H1 (cell line): ENCODE results near the gene MIPOL1. TPM values are rescaled to one million over a fixed set of nuclear protein-coding genes. Genes with fewer than 3 reads are reported as not detected.
"Not testable (repeated sequence)": the region's sequence is repeated elsewhere in the genome, so short reads cannot be mapped to it uniquely, and the experiment has no call there.

Experiments
- CTCF ChIA-PET: fragments of 300-600 bp; sonication (Branson Sonifier 250); formaldehyde crosslinking; loops from one replicate; lab custom pipeline; 2021; ENCODE audit not compliant: partially characterized antibody; lab: Charles Lee
- POLR2A ChIA-PET: fragments of 300-600 bp; sonication (Branson Sonifier 250); formaldehyde crosslinking; loops from one replicate; lab custom pipeline; 2021; ENCODE audit warnings: inconsistent platforms; ENCODE audit not compliant: partially characterized antibody; lab: Charles Lee
- DNase-seq, 2 experiments: peaks; one replicate each; pipeline versions ENCODE4 v3.0.0 to v3.0.0-alpha.2; 2010 to 2022; ENCODE audit warnings: low spot score in 2 of 2, low read depth in 1 of 2, mixed read lengths in 1 of 2
- FAIRE-seq: peaks from 2 replicates; lab custom pipeline; 2011; peaks lifted over from hg19 to GRCh38; lab: Jason Lieb, UNC
- H2AFZ ChIP-seq: 2 replicates; pipeline ENCODE4 v1.8.1; 2012; ENCODE audit warnings: low read length, inconsistent platforms
- H2AK5ac ChIP-seq: 2 replicates; pipeline ENCODE4 v1.6.1; 2013; ENCODE audit warnings: low read depth, low read length
- H2BK120ac ChIP-seq: replicated peaks from 2 replicates; pipeline ENCODE3; 2013; ENCODE audit warnings: low read depth, low read length, inconsistent platforms
- H2BK12ac ChIP-seq: 2 replicates; pipeline ENCODE4 v1.6.1; 2013; ENCODE audit warnings: low read depth, low read length
- H2BK15ac ChIP-seq: 2 replicates; pipeline ENCODE4 v1.6.1; 2013; ENCODE audit warnings: low read length
- H2BK20ac ChIP-seq: 2 replicates; pipeline ENCODE4 v1.6.1; 2013; ENCODE audit warnings: low read length
- H2BK5ac ChIP-seq: 2 replicates; pipeline ENCODE4 v1.6.1; 2013; ENCODE audit warnings: low read depth, low read length
- H3K14ac ChIP-seq: 2 replicates; pipeline ENCODE4 v1.6.1; 2013; ENCODE audit warnings: inconsistent platforms; ENCODE audit not compliant: insufficient read length
- H3K18ac ChIP-seq: 2 replicates; pipeline ENCODE4 v1.6.1; 2013; ENCODE audit warnings: low read length; ENCODE audit errors: extremely low read depth
- H3K23ac ChIP-seq: 2 replicates; pipeline ENCODE4 v1.6.1; 2013; ENCODE audit warnings: inconsistent platforms; ENCODE audit not compliant: insufficient read length
- H3K23me2 ChIP-seq: 2 replicates; pipeline ENCODE4 v1.6.1; 2013; ENCODE audit warnings: low read depth, low read length
- H3K27ac ChIP-seq: 2 replicates; pipeline ENCODE4 v1.6.1; 2011; ENCODE audit warnings: low read depth, low read length, inconsistent platforms
- H3K27me3 ChIP-seq, 4 experiments: replicated peaks in 1 of 4; 1 replicate in 1 of 4; 2 replicates in 3 of 4; pipeline versions ENCODE4 v1.6.1 to v1.8.1; 2011 to 2013; ENCODE audit warnings: low read length in 3 of 4, mild to moderate bottlenecking in 3 of 4, inconsistent platforms in 2 of 4, mixed read lengths in 2 of 4, moderate library complexity in 1 of 4; ENCODE audit not compliant: control insufficient read depth in 3 of 4, insufficient read depth in 3 of 4; ENCODE audit errors: extremely low read depth in 1 of 4
- H3K36me3 ChIP-seq, 4 experiments: 2 replicates each; pipeline versions ENCODE4 v1.6.1 to v1.8.1; 2011 to 2013; ENCODE audit warnings: mild to moderate bottlenecking in 4 of 4, low read length in 3 of 4, moderate library complexity in 2 of 4, control low read depth in 1 of 4, inconsistent platforms in 1 of 4; ENCODE audit not compliant: insufficient read depth in 4 of 4, control insufficient read depth in 2 of 4
- H3K4ac ChIP-seq: replicated peaks from 2 replicates; pipeline ENCODE3; 2013; ENCODE audit warnings: low read length, low read depth, mixed read lengths, inconsistent platforms; ENCODE audit not compliant: insufficient read length
- H3K4me1 ChIP-seq, 4 experiments: replicated peaks in 1 of 4; 1 replicate in 1 of 4; 2 replicates in 3 of 4; pipeline versions ENCODE4 v1.6.1 to v1.8.1; 2011 to 2013; ENCODE audit warnings: low read length in 3 of 4, inconsistent platforms in 2 of 4, mixed read lengths in 1 of 4; ENCODE audit not compliant: insufficient read depth in 4 of 4, control insufficient read depth in 3 of 4
- H3K4me2 ChIP-seq, 2 experiments: 2 replicates each; pipeline versions ENCODE4 v1.6.1 to v1.8.1; 2011 to 2013; ENCODE audit warnings: low read depth in 2 of 2, low read length in 2 of 2, control low read depth in 1 of 2, inconsistent platforms in 1 of 2, mild to moderate bottlenecking in 1 of 2; ENCODE audit not compliant: insufficient read depth in 1 of 2
- H3K4me3 ChIP-seq, 4 experiments: fragments of 200-600, 300-600 bp in 1 of 4; sonication (generic), shearing (Covaris generic), sonication (Bioruptor Twin) in 1 of 4; 2 replicates each; pipeline versions ENCODE4 v1.5.1 to v1.8.1; 2011 to 2016; ENCODE audit warnings: low read length in 4 of 4, low read depth in 3 of 4, control low read depth in 2 of 4, inconsistent platforms in 2 of 4, mild to moderate bottlenecking in 2 of 4, mixed read lengths in 1 of 4, moderate library complexity in 1 of 4; ENCODE audit not compliant: insufficient read depth in 2 of 4; ENCODE audit errors: extremely low read depth in 1 of 4
- H3K56ac ChIP-seq: replicated peaks from 2 replicates; pipeline ENCODE3; 2013; ENCODE audit warnings: low read depth, mild to moderate bottlenecking, mixed read lengths, low read length, inconsistent platforms; ENCODE audit not compliant: insufficient read length
- H3K79me1 ChIP-seq: 2 replicates; pipeline ENCODE4 v1.6.1; 2013; ENCODE audit warnings: low read depth, low read length, control low read depth
- H3K79me2 ChIP-seq, 2 experiments: 2 replicates each; pipeline versions ENCODE4 v1.6.1 to v1.8.1; 2012 to 2013; ENCODE audit warnings: low read length in 2 of 2, mild to moderate bottlenecking in 2 of 2, inconsistent platforms in 1 of 2; ENCODE audit not compliant: insufficient read depth in 2 of 2, control insufficient read depth in 1 of 2
- H3K9ac ChIP-seq, 4 experiments: replicated peaks in 1 of 4; 1 replicate in 1 of 4; 2 replicates in 3 of 4; pipeline versions ENCODE4 v1.6.1 to v1.8.1; 2011 to 2013; ENCODE audit warnings: low read depth in 3 of 4, low read length in 3 of 4, control low read depth in 2 of 4, mild to moderate bottlenecking in 2 of 4, moderate library complexity in 2 of 4, inconsistent platforms in 1 of 4; ENCODE audit errors: extremely low read depth in 1 of 4
- H3K9me3 ChIP-seq, 2 experiments: 2 replicates each; pipeline versions ENCODE4 v1.6.1 to v1.8.1; 2012 to 2013; ENCODE audit warnings: mild to moderate bottlenecking in 2 of 2, moderate library complexity in 2 of 2, control low read depth in 1 of 2, inconsistent platforms in 1 of 2, low read depth in 1 of 2, low read length in 1 of 2, mixed read lengths in 1 of 2; ENCODE audit not compliant: insufficient read depth in 2 of 2
- H4K20me1 ChIP-seq, 2 experiments: replicated peaks in 1 of 2; 2 replicates each; pipeline versions ENCODE3 to v1.8.1; 2011 to 2013; ENCODE audit warnings: inconsistent platforms in 2 of 2, low read length in 2 of 2, mild to moderate bottlenecking in 1 of 2; ENCODE audit not compliant: insufficient read depth in 2 of 2, control insufficient read depth in 1 of 2
- H4K5ac ChIP-seq: 2 replicates; pipeline ENCODE4 v1.6.1; 2013; ENCODE audit warnings: low read length, low read depth, mixed read lengths, inconsistent platforms; ENCODE audit not compliant: insufficient read length
- H4K8ac ChIP-seq: 2 replicates; pipeline ENCODE4 v1.8.0; 2013; ENCODE audit warnings: mild to moderate bottlenecking, moderate library complexity, low read length, inconsistent platforms; ENCODE audit not compliant: insufficient read depth; ENCODE audit errors: extremely low read depth
- H4K91ac ChIP-seq: replicated peaks from 2 replicates; pipeline ENCODE3; 2013; ENCODE audit warnings: low read length, mixed read lengths, inconsistent platforms; ENCODE audit not compliant: insufficient read length
- WGBS, 2 experiments: shearing (Covaris generic) in 1 of 2; methylation state at CpG; one replicate each; pipeline versions ENCODE4 v1.1.6 to v1.1.7; 2013 to 2015; ENCODE audit warnings: low lambda C conversion rate in 2 of 2, mixed read lengths in 2 of 2, inconsistent platforms in 1 of 2, low coverage in 1 of 2, missing lambda C conversion rate in 1 of 2; ENCODE audit not compliant: insufficient replicate concordance in 2 of 2, insufficient coverage in 1 of 2, insufficient read length in 1 of 2; ENCODE audit errors: extremely low coverage in 1 of 2, missing lambda C conversion rate in 1 of 2; 5-methylcytosine and 5-hydroxymethylcytosine counted together
- polyA plus RNA-seq, 7 experiments: library from polyadenylated mRNA; depleted of rRNA in 3 of 7; stranded (reverse) in 5 of 7; unstranded in 2 of 7; fragments of >200 nt in 5 of 7; fragments of 200-250 nt in 2 of 7; gene quantifications; 1 replicate in 5 of 7; 2 replicates in 1 of 7; 4 replicates in 1 of 7; pipeline versions ENCODE4 v1.2.1 to v1.2.3, GENCODE V29; 2011 to 2013; ENCODE audit warnings: missing spikeins in 2 of 7, mixed read lengths in 2 of 7
- total RNA-seq: library from RNA; stranded (reverse); fragmentation: NEBNext Ultra II Directional; extraction: Animal tissue kit (Norgen Biotek cat#: 25700); gene quantifications from 2 replicates; pipeline ENCODE4 v1.2.1, GENCODE V29; 2021

Gene MIPOL1
- total and polyA plus RNA-seq, 2 of the 8 experiments (the other 6 are each of a cell fraction or from before 2014, with no cell fraction given): 2.8 to 23.9 TPM

DNA sequence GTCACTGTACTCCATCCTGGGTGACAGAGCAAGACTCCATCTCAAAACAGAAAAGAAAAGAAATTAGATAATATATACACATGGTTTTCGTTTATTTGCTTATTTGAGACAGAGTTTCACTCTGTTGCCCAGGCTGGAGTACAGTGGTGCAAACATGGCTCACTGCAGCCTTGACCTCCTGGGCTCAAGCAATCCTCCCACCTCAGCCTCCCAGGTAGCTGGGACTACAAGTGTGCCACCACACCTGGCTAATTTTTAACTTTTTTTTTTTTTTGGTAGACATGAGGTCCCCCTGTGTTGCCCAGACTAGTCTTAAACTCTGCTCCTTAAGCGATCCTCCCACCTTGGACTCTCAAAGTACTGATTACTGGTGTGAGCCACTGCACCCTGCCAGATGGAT lies 11.9 kb downstream of the MIPOL1 start:
- H3K4ac ChIP-seq, H3K23ac ChIP-seq, H4K91ac ChIP-seq, H2BK12ac ChIP-seq, H3K23me2 ChIP-seq, H3K27me3 ChIP-seq, H2BK20ac ChIP-seq, H3K9ac ChIP-seq, H2BK120ac ChIP-seq, H3K4me1 ChIP-seq, H2AFZ ChIP-seq, H2BK15ac ChIP-seq, H4K8ac ChIP-seq, H3K36me3 ChIP-seq, DNase-seq, H3K4me2 ChIP-seq, H3K27ac ChIP-seq, H3K79me1 ChIP-seq, H3K18ac ChIP-seq, H3K14ac ChIP-seq, H4K20me1 ChIP-seq, H3K56ac ChIP-seq, CTCF ChIA-PET, H2AK5ac ChIP-seq, FAIRE-seq, H3K4me3 ChIP-seq, H2BK5ac ChIP-seq, H4K5ac ChIP-seq, POLR2A ChIA-PET: not testable (repeated sequence)
- Histone ChIP-seq H3K9me3 (peaks cover 15 to 23% of the 10 kb centered on the region in 2 experiments), H3K79me2 (peaks cover 3 to 27% of the 10 kb centered on the region in 2 experiments; a peak in 3 of 4 replicates)
- WGBS, 2 experiments: 94% methylated on average over 2 of the region's 2 CpGs; no CpG with 5 or more reads in 1 of the 2 experiments
